ENCODE data around the gene EDC3.

Gene EDC3

GRCh38 chr15:74656935-74657535 lies 38.8 kb downstream of the EDC3 start:
- DNase-seq = no peak
- in situ Hi-C loops (cut with MboI; ENCODE audit: low pct_unique_long_range_greater_than_20kb, low sequenced_read_pairs) = no loop called here

GRCh38 chr15:74655424-74655823 lies 40.4 kb downstream of the EDC3 start:
- in situ Hi-C loops (cut with MboI; ENCODE audit: low pct_unique_long_range_greater_than_20kb, low sequenced_read_pairs) = no loop called here
- no peak for DNase-seq

- in situ Hi-C loops (cut with MboI; ENCODE audit: low pct_unique_long_range_greater_than_20kb, low sequenced_read_pairs) = no loop called here
- no peak for DNase-seq
Measured at GRCh38 chr15:74653426-74654102, 42.3 kb downstream of the EDC3 start.

GRCh38 chr15:74651242-74651741 lies 44.5 kb downstream of the EDC3 start:
- DNase-seq = no peak
- in situ Hi-C loops (cut with MboI; ENCODE audit: low pct_unique_long_range_greater_than_20kb, low sequenced_read_pairs) = no loop called here

- no peak for DNase-seq
- in situ Hi-C loops (cut with MboI; ENCODE audit: low pct_unique_long_range_greater_than_20kb, low sequenced_read_pairs) = loop anchor here (25.0 kb wide), 1 partner anchor 314 kb away; the partner anchor contains the start of gene RPP25
Measured at GRCh38 chr15:74648051-74648842, 47.6 kb downstream of the EDC3 start.

- in situ Hi-C loops (cut with MboI; ENCODE audit: low pct_unique_long_range_greater_than_20kb, low sequenced_read_pairs) = loop anchor here (25.0 kb wide), 1 partner anchor 316 kb away; the partner anchor contains the start of gene RPP25
- no peak for DNase-seq
Measured at GRCh38 chr15:74646480-74646879, 49.3 kb downstream of the EDC3 start.

- no peak for DNase-seq
- in situ Hi-C loops (cut with MboI; ENCODE audit: low pct_unique_long_range_greater_than_20kb, low sequenced_read_pairs) = loop anchor here (25.0 kb wide), 1 partner anchor 319 kb away; the partner anchor contains the start of gene RPP25
Measured at GRCh38 chr15:74643665-74644204, 52.1 kb downstream of the EDC3 start.

GRCh38 chr15:74642734-74643664 lies 52.8 kb downstream of the EDC3 start:
- in situ Hi-C loops (cut with MboI; ENCODE audit: low pct_unique_long_range_greater_than_20kb, low sequenced_read_pairs) = loop anchor here (25.0 kb wide), 1 partner anchor 319 kb away; the partner anchor contains the start of gene RPP25
- DNase-seq = peak; percentile 42

GRCh38 chr15:74642348-74642733 lies 53.5 kb downstream of the EDC3 start:
- in situ Hi-C loops (cut with MboI; ENCODE audit: low pct_unique_long_range_greater_than_20kb, low sequenced_read_pairs) = loop anchor here (25.0 kb wide), 1 partner anchor 320 kb away; the partner anchor contains the start of gene RPP25
- DNase-seq = no peak

- DNase-seq = no peak
Measured at GRCh38 chr15:74641151-74641550, 54.7 kb downstream of the EDC3 start.

GRCh38 chr15:74636984-74637383 lies 58.8 kb downstream of the EDC3 start:
- in situ Hi-C loops (cut with MboI; ENCODE audit: low pct_unique_long_range_greater_than_20kb, low sequenced_read_pairs) = loop anchor here (10.0 to 25.0 kb wide), 2 partner anchors 118 to 325 kb away; partner anchors contain the start of gene RPP25
- no peak for DNase-seq

More at GRCh38 chr15:74641151-74641550, 54.7 kb downstream of the EDC3 start:
- in situ Hi-C loops (cut with MboI; ENCODE audit: low pct_unique_long_range_greater_than_20kb, low sequenced_read_pairs) = loop anchor here (25.0 kb wide), 1 partner anchor 321 kb away; the partner anchor contains the start of gene RPP25

GRCh38 chr15:74635228-74635627 lies 60.6 kb downstream of the EDC3 start:
- peak; percentile 88 for DNase-seq
- in situ Hi-C loops (cut with MboI; ENCODE audit: low pct_unique_long_range_greater_than_20kb, low sequenced_read_pairs) = loop anchor here (10.0 to 25.0 kb wide), 2 partner anchors 120 to 327 kb away; partner anchors contain the start of gene RPP25

GRCh38 chr15:74633781-74634180 lies 62.0 kb downstream of the EDC3 start:
- in situ Hi-C loops (cut with MboI; ENCODE audit: low pct_unique_long_range_greater_than_20kb, low sequenced_read_pairs) = loop anchor here (10.0 to 25.0 kb wide), 2 partner anchors 121 to 329 kb away; partner anchors contain the start of gene RPP25
- DNase-seq = no peak

- in situ Hi-C loops (cut with MboI; ENCODE audit: low pct_unique_long_range_greater_than_20kb, low sequenced_read_pairs) = loop anchor here (10.0 to 25.0 kb wide), 2 partner anchors 122 to 330 kb away; partner anchors contain the start of gene RPP25
Measured at GRCh38 chr15:74632601-74633000, 63.2 kb downstream of the EDC3 start.

GRCh38 chr15:74631935-74632560 lies 63.8 kb downstream of the EDC3 start:
- in situ Hi-C loops (cut with MboI; ENCODE audit: low pct_unique_long_range_greater_than_20kb, low sequenced_read_pairs) = loop anchor here (10.0 to 25.0 kb wide), 2 partner anchors 123 to 330 kb away; partner anchors contain the start of gene RPP25

More at GRCh38 chr15:74632601-74633000, 63.2 kb downstream of the EDC3 start:
- DNase-seq = no peak

GRCh38 chr15:74631408-74631807 lies 64.4 kb downstream of the EDC3 start:
- in situ Hi-C loops (cut with MboI; ENCODE audit: low pct_unique_long_range_greater_than_20kb, low sequenced_read_pairs) = loop anchor here (10.0 to 25.0 kb wide), 2 partner anchors 123 to 331 kb away; partner anchors contain the start of gene RPP25
- DNase-seq = no peak

More at GRCh38 chr15:74631935-74632560, 63.8 kb downstream of the EDC3 start:
- peak; percentile 87 for DNase-seq

- DNase-seq = no peak
- in situ Hi-C loops (cut with MboI; ENCODE audit: low pct_unique_long_range_greater_than_20kb, low sequenced_read_pairs) = loop anchor here (10.0 to 25.0 kb wide), 2 partner anchors 124 to 331 kb away; partner anchors contain the start of gene RPP25
Measured at GRCh38 chr15:74631087-74631385, 64.8 kb downstream of the EDC3 start.

Data from KBM-7 (cell line).